Muscle of leg (tissue), 11 donors: ENCODE data around the gene GPD1. TPM values are rescaled to one million over a fixed set of nuclear protein-coding genes. Genes with fewer than 3 reads are reported as not detected.
A peak's percentile ranks its signal among the peaks of the same experiment; 100 is the strongest.

Experiments used
- DNase-seq: peaks from one replicate; pipeline ENCODE4 v3.0.0; 2013
- H3K27ac ChIP-seq: one replicate; pipeline ENCODE4 v1.5.1; 2013; ENCODE audit warnings: mild to moderate bottlenecking, low read length, control low read depth
- H3K27me3 ChIP-seq: one replicate; pipeline ENCODE4 v1.6.1; 2013; ENCODE audit warnings: low read length; ENCODE audit not compliant: control insufficient read depth, insufficient read depth
- H3K36me3 ChIP-seq: one replicate; pipeline ENCODE4 v1.6.1; 2013; ENCODE audit warnings: low read length; ENCODE audit not compliant: control insufficient read depth, insufficient read depth
- H3K4me1 ChIP-seq: one replicate; pipeline ENCODE4 v1.6.1; 2013; ENCODE audit warnings: low read length; ENCODE audit not compliant: control insufficient read depth, insufficient read depth
- H3K4me3 ChIP-seq: one replicate; pipeline ENCODE4 v1.5.1; 2013; ENCODE audit warnings: low read length, control low read depth
- H3K9me3 ChIP-seq: replicated peaks from 2 replicates; pipeline ENCODE4 v1.6.1; 2013; ENCODE audit warnings: low read depth, low read length; ENCODE audit not compliant: control insufficient read depth
- WGBS: methylation state at CpG from one replicate; pipeline ENCODE4 v1.1.5; 2013; ENCODE audit warnings: missing lambda C conversion rate; ENCODE audit not compliant: insufficient coverage; 5-methylcytosine and 5-hydroxymethylcytosine counted together
- polyA plus RNA-seq, 8 donors: library from polyadenylated mRNA; unstranded; fragments of 120-200 nt; gene quantifications; one replicate each; pipeline versions ENCODE4 v1.2.1 to v1.2.3, GENCODE V29; 2013; ENCODE audit warnings: inconsistent platforms in 1 of 8, low replicate concordance in 1 of 8; ENCODE audit not compliant: insufficient read length in 8 of 8, insufficient read depth in 1 of 8
- total RNA-seq: library from RNA; stranded (reverse); fragments of 120-200 nt; gene quantifications from one replicate; pipeline ENCODE4 v1.2.4, GENCODE V29; 2013

GPD1 gene
- total and polyA plus RNA-seq, 9 donors = 23.6 to 70.2 (median 56.3) TPM

- Histone ChIP-seq H3K4me1 (peaks cover 53% of the 10 kb centered on the region), H3K27me3 (peaks cover 35% of the 10 kb centered on the region), H3K4me3 (no peak overlapping the region), H3K9me3 (no peaks in the 10 kb centered on the region), H3K27ac (no peak overlapping the region), H3K36me3 (peaks cover 4% of the 10 kb centered on the region)
- no CpG with 5 or more reads among the region's 4 CpGs for WGBS
- no peak for DNase-seq
Observed at GRCh38 chr12:50060120-50060468, 43.7 kb upstream of the GPD1 start.

- Histone ChIP-seq H3K9me3 (no peaks in the 10 kb centered on the region), H3K4me3 (no peak overlapping the region), H3K27ac (no peak overlapping the region), H3K36me3 (peaks cover 4% of the 10 kb centered on the region), H3K27me3 (peaks cover 26% of the 10 kb centered on the region), H3K4me1 (peaks cover 57% of the 10 kb centered on the region)
- no peak for DNase-seq
- no CpG with 5 or more reads among the region's 2 CpGs for WGBS
Observed at GRCh38 chr12:50061171-50061570, 42.6 kb upstream of the GPD1 start.

- no peak for DNase-seq
- no peak overlapping the region for H3K27ac ChIP-seq
- peaks cover 4% of the 10 kb centered on the region for H3K36me3 ChIP-seq
- peaks cover 55% of the 10 kb centered on the region for H3K4me1 ChIP-seq
- 52% methylated on average over 2 of the region's 6 CpGs for WGBS
- no peak overlapping the region for H3K4me3 ChIP-seq
- peaks cover 17% of the 10 kb centered on the region for H3K27me3 ChIP-seq
- no peaks in the 10 kb centered on the region for H3K9me3 ChIP-seq
Observed at GRCh38 chr12:50061946-50062686, 41.7 kb upstream of the GPD1 start.

- Histone ChIP-seq H3K4me3 (no peak overlapping the region), H3K4me1 (peaks cover 54% of the 10 kb centered on the region), H3K36me3 (peaks cover 4% of the 10 kb centered on the region), H3K27ac (no peak overlapping the region), H3K27me3 (peaks cover 16% of the 10 kb centered on the region), H3K9me3 (no peaks in the 10 kb centered on the region)
- peak; percentile 76 for DNase-seq
- WGBS = 67% methylated on average over 2 of the region's 5 CpGs
Observed at GRCh38 chr12:50062728-50063460, 40.9 kb upstream of the GPD1 start.

- H3K9me3 ChIP-seq = no peaks in the 10 kb centered on the region
- H3K27me3 ChIP-seq = no peaks in the 10 kb centered on the region
- H3K36me3 ChIP-seq = peaks cover 2% of the 10 kb centered on the region
- H3K4me3 ChIP-seq = no peak overlapping the region
- no CpG with 5 or more reads among the region's 3 CpGs for WGBS
- no peak for DNase-seq
- H3K4me1 ChIP-seq = peaks cover 58% of the 10 kb centered on the region
- H3K27ac ChIP-seq = no peak overlapping the region
Observed at GRCh38 chr12:50065726-50066310, 38.0 kb upstream of the GPD1 start.

GRCh38 chr12:50066402-50066801 lies 37.4 kb upstream of the GPD1 start:
- 46% methylated on average over 5 of the region's 5 CpGs for WGBS
- DNase-seq = peak; percentile 71
- H3K27me3 ChIP-seq = no peaks in the 10 kb centered on the region
- peaks cover 59% of the 10 kb centered on the region for H3K4me1 ChIP-seq
- peaks cover 2% of the 10 kb centered on the region for H3K36me3 ChIP-seq
- H3K9me3 ChIP-seq = no peaks in the 10 kb centered on the region
- H3K27ac ChIP-seq = no peak overlapping the region
- H3K4me3 ChIP-seq = no peak overlapping the region

- DNase-seq = no peak
- Histone ChIP-seq H3K27ac (no peak overlapping the region), H3K4me1 (peaks cover 34% of the 10 kb centered on the region), H3K9me3 (no peaks in the 10 kb centered on the region), H3K36me3 (no peaks in the 10 kb centered on the region), H3K27me3 (no peaks in the 10 kb centered on the region), H3K4me3 (no peak overlapping the region)
- no CpG with 5 or more reads among the region's 5 CpGs for WGBS
Observed at GRCh38 chr12:50069069-50069468, 34.7 kb upstream of the GPD1 start.

- H3K36me3 ChIP-seq = no peaks in the 10 kb centered on the region
- H3K4me1 ChIP-seq = peaks cover 29% of the 10 kb centered on the region
- no peaks in the 10 kb centered on the region for H3K27me3 ChIP-seq
- WGBS = no CpG with 5 or more reads among the region's 3 CpGs
- H3K4me3 ChIP-seq = no peak overlapping the region
- H3K27ac ChIP-seq = no peak overlapping the region
- DNase-seq = no peak
- H3K9me3 ChIP-seq = no peaks in the 10 kb centered on the region
Observed at GRCh38 chr12:50069539-50069938, 34.3 kb upstream of the GPD1 start.

- DNase-seq = peak; percentile 93
- H3K27ac ChIP-seq = no peak overlapping the region
- peaks cover 26% of the 10 kb centered on the region for H3K4me1 ChIP-seq
- H3K4me3 ChIP-seq = no peak overlapping the region
- no peaks in the 10 kb centered on the region for H3K27me3 ChIP-seq
- WGBS = 5% methylated on average over 4 of the region's 9 CpGs
- H3K36me3 ChIP-seq = no peaks in the 10 kb centered on the region
- H3K9me3 ChIP-seq = no peaks in the 10 kb centered on the region
Observed at GRCh38 chr12:50070314-50071060, 33.3 kb upstream of the GPD1 start.
